CD4-positive, alpha-beta T cell treated with Interleukin-1 beta for 1 hour (primary cell): ENCODE results near the gene ELOVL7.
A peak's percentile ranks its signal among the peaks of the same experiment; 100 is the strongest.
"Not testable (repeated sequence)": the region's sequence is repeated elsewhere in the genome, so short reads cannot be mapped to it uniquely, and the experiment has no call there.

Experiments used
- DNase-seq, 2 donors: peaks; one replicate each; pipeline ENCODE4 v3.0.0-alpha.2; 2020 to 2022

ELOVL7 gene

GRCh38 chr5:60843936-60844905 is at the start of gene ELOVL7:
ELOVL7 (minus strand) TSS chr5:60844269; CDS start chr5:60787397, 56,872 bp downstream.
- DNase-seq, result peak; percentile 5 to 26

- DNase-seq, result no peak
Observed at GRCh38 chr5:60893521-60893920, 49.5 kb upstream of the ELOVL7 start.

- DNase-seq, result no peak
Observed at GRCh38 chr5:60891667-60892066, 47.6 kb upstream of the ELOVL7 start.

GRCh38 chr5:60888359-60889061 is 44.4 kb upstream of the ELOVL7 start:
- no peak for DNase-seq

- no peak for DNase-seq
Observed at GRCh38 chr5:60887746-60888145, 43.7 kb upstream of the ELOVL7 start.

- no peak for DNase-seq
Observed at GRCh38 chr5:60887096-60887495, 43.0 kb upstream of the ELOVL7 start.

GRCh38 chr5:60886158-60886557 is 42.1 kb upstream of the ELOVL7 start:
- DNase-seq, result no peak

GRCh38 chr5:60883229-60883628 is 39.2 kb upstream of the ELOVL7 start:
- DNase-seq, result no peak

- DNase-seq, result no peak
Observed at GRCh38 chr5:60872892-60873291, 28.8 kb upstream of the ELOVL7 start.

GRCh38 chr5:60870857-60871256 is 26.8 kb upstream of the ELOVL7 start:
- DNase-seq, result no peak

- not testable (repeated sequence) for DNase-seq
Observed at GRCh38 chr5:60860572-60860971, 16.5 kb upstream of the ELOVL7 start.

- DNase-seq, result no peak
Observed at GRCh38 chr5:60856066-60856465, 12.0 kb upstream of the ELOVL7 start.

- DNase-seq, result no peak
Observed at GRCh38 chr5:60852940-60853339, 8.9 kb upstream of the ELOVL7 start.

GRCh38 chr5:60852317-60852716 is 8.2 kb upstream of the ELOVL7 start:
- DNase-seq, result no peak

- no peak for DNase-seq
Observed at GRCh38 chr5:60851626-60852025, 7.6 kb upstream of the ELOVL7 start.

GRCh38 chr5:60846298-60846697 is 2.2 kb upstream of the ELOVL7 start:
- DNase-seq, result no peak

GRCh38 chr5:60843386-60843935 is 608 bp downstream of the ELOVL7 start:
- DNase-seq, result no peak

GRCh38 chr5:60842871-60843385 is 1.1 kb downstream of the ELOVL7 start:
- no peak for DNase-seq

- DNase-seq, result no peak
Observed at GRCh38 chr5:60841361-60841760, 2.7 kb downstream of the ELOVL7 start.

GRCh38 chr5:60836131-60836530 is 7.9 kb downstream of the ELOVL7 start:
- DNase-seq, result no peak

GRCh38 chr5:60835554-60835953 is 8.5 kb downstream of the ELOVL7 start:
- DNase-seq, result no peak

GRCh38 chr5:60833520-60833919 is 10.5 kb downstream of the ELOVL7 start:
- no peak for DNase-seq

- no peak for DNase-seq
Observed at GRCh38 chr5:60830581-60831127, 13.4 kb downstream of the ELOVL7 start.
